EH (cell line): ENCODE data around the gene C8G.

ENCODE experiments used
- DNase-seq: peaks from one replicate; pipeline ENCODE4 v3.0.0-alpha.2; 2015; ENCODE audit warnings: low read depth

Gene C8G

GRCh38 chr9:136941231-136942111, 3.6 kb upstream of the C8G start:
- no peak for DNase-seq

GRCh38 chr9:136942112-136942880, 2.7 kb upstream of the C8G start:
- no peak for DNase-seq

GRCh38 chr9:136942881-136943230, 2.2 kb upstream of the C8G start:
- DNase-seq: no peak

GRCh38 chr9:136943291-136944211, 1.5 kb upstream of the C8G start:
- no peak for DNase-seq

- peak; percentile 69 for DNase-seq
These were observed 878 bp upstream of the C8G start for GRCh38 chr9:136944212-136944518.

GRCh38 chr9:136945333-136946227, 537 bp downstream of the C8G start:
- DNase-seq: no peak

- DNase-seq: no peak
These were observed 1.4 kb downstream of the C8G start for GRCh38 chr9:136946228-136947027.

GRCh38 chr9:136947028-136947891, 2.2 kb downstream of the C8G start:
- no peak for DNase-seq

GRCh38 chr9:136947955-136948510, 3.0 kb downstream of the C8G start:
- DNase-seq: peak; percentile 51

- DNase-seq: no peak
These were observed 4.3 kb downstream of the C8G start for GRCh38 chr9:136949239-136949816.

GRCh38 chr9:136949817-136950655, 5.0 kb downstream of the C8G start:
- peak; percentile 87 for DNase-seq

- peak; percentile 7 for DNase-seq
These were observed 5.7 kb downstream of the C8G start for GRCh38 chr9:136950656-136951276.

- no peak for DNase-seq
These were observed 6.7 kb downstream of the C8G start, which contains the start of gene LCN12 for GRCh38 chr9:136951541-136952320. Gene LCN12 (plus strand): TSS chr9:136952273. CDS start chr9:136952328, 55 bp downstream.

- no peak for DNase-seq
These were observed 7.3 kb downstream of the C8G start for GRCh38 chr9:136952321-136952850.

- no peak for DNase-seq
These were observed 8.1 kb downstream of the C8G start for GRCh38 chr9:136952876-136953770.
